H7 (cell line): ENCODE results near the gene ITPKB. TPM values are rescaled to one million over a fixed set of nuclear protein-coding genes. Genes with fewer than 3 reads are reported as not detected.

ENCODE experiments used
- DNase-seq: peaks from one replicate; pipeline ENCODE4 v3.0.0; 2012
- H3K27me3 ChIP-seq: 2 replicates; pipeline ENCODE4 v1.6.0; 2011; ENCODE audit warnings: mild to moderate bottlenecking, low read length; ENCODE audit not compliant: control insufficient read depth, insufficient read depth
- H3K36me3 ChIP-seq: replicated peaks from 2 replicates; pipeline ENCODE4 v1.5.1; 2011; ENCODE audit warnings: low read length; ENCODE audit not compliant: control insufficient read depth, insufficient read depth
- H3K4me3 ChIP-seq: 2 replicates; pipeline ENCODE4 v1.5.1; 2011; ENCODE audit warnings: low read depth, mild to moderate bottlenecking, control low read depth, low read length, moderate library complexity; ENCODE audit not compliant: insufficient read depth
- total RNA-seq: library from RNA; depleted of rRNA; stranded (reverse); fragments of >200 nt; shearing (Covaris generic); gene quantifications from 2 replicates; pipeline ENCODE4 v1.2.3, GENCODE V29; 2014

Gene ITPKB
- total RNA-seq, 1 experiment from 2014 or later: 15.3 TPM

- DNase-seq: no peak
- no peaks in the 10 kb centered on the region for H3K27me3 ChIP-seq
These were observed 41.7 kb downstream of the ITPKB start for GRCh38 chr1:226697151-226697928.

GRCh38 chr1:226696547-226696946 is 42.5 kb downstream of the ITPKB start:
- Histone ChIP-seq H3K4me3 (no peak overlapping the region), H3K36me3 (no peaks in the 10 kb centered on the region), H3K27me3 (no peaks in the 10 kb centered on the region)
- DNase-seq: no peak

More at GRCh38 chr1:226697151-226697928, 41.7 kb downstream of the ITPKB start:
- no peaks in the 10 kb centered on the region for H3K36me3 ChIP-seq
- no peak overlapping the region for H3K4me3 ChIP-seq

DNA sequence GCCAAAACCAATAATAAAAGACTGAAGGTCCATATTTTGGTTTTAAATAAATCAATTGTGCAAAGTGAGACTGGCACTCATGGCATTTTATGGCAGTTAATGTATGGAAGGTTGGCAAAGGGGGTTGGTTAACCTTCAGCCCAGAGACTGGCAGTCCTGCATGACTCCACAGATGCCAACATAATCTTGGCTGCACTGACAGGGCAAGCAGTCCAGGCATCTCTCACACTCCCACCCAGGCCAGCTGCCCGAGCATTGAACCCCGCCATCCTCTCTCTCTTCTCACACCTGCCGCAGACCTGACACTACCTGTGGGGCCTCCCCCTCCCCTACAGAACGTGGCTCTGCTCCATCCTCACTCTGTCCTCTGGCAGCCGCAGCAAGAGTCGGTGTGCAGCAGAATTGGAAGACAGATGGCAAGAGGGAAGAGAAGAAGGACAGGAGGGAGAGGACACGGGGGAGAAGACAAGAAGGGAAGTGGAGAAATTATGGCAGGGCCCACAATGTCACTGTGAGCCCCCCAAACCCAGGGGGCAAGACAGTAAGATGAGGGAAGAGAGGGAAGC is 43.7 kb downstream of the ITPKB start:
- H3K4me3 ChIP-seq: no peak overlapping the region

GRCh38 chr1:226692823-226693222 is 46.3 kb downstream of the ITPKB start:
- Histone ChIP-seq H3K4me3 (no peak overlapping the region), H3K36me3 (no peaks in the 10 kb centered on the region), H3K27me3 (no peaks in the 10 kb centered on the region)
- DNase-seq: no peak

More for the DNA sequence above, 43.7 kb downstream of the ITPKB start:
- DNase-seq: no peak
- Histone ChIP-seq H3K27me3 (no peaks in the 10 kb centered on the region), H3K36me3 (no peaks in the 10 kb centered on the region)

- no peak overlapping the region for H3K4me3 ChIP-seq
- no peaks in the 10 kb centered on the region for H3K36me3 ChIP-seq
- no peaks in the 10 kb centered on the region for H3K27me3 ChIP-seq
- DNase-seq: no peak
These were observed 46.9 kb downstream of the ITPKB start for GRCh38 chr1:226692051-226692792.

GRCh38 chr1:226691247-226691646 is 47.8 kb downstream of the ITPKB start:
- H3K36me3 ChIP-seq: no peaks in the 10 kb centered on the region
- DNase-seq: no peak
- no peak overlapping the region for H3K4me3 ChIP-seq
- no peaks in the 10 kb centered on the region for H3K27me3 ChIP-seq

GRCh38 chr1:226690460-226690982 is 48.6 kb downstream of the ITPKB start:
- DNase-seq: no peak
- Histone ChIP-seq H3K27me3 (no peaks in the 10 kb centered on the region), H3K4me3 (no peak overlapping the region), H3K36me3 (no peaks in the 10 kb centered on the region)

DNA sequence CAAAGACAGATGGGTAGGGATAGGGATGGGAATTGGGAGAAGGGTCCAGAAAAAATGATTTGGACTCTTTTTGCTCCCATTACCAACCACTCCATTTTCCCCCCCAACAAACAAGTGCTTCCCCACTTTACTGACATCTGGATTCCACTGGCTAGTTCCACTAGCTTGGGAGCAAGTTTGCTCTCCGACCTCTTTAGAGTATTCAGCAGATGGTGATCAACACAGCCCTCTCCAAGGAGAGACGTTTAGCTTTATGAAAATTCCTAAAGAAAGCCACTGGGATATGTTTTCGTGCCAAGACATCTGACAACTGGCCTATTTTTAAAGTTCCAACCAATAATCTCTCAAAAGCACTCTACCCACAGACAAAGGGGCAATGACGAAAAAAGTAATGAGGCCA is 50.3 kb downstream of the ITPKB start:
- Histone ChIP-seq H3K36me3 (no peaks in the 10 kb centered on the region), H3K27me3 (no peaks in the 10 kb centered on the region), H3K4me3 (no peak overlapping the region)
- DNase-seq: no peak

- Histone ChIP-seq H3K4me3 (no peak overlapping the region), H3K27me3 (no peaks in the 10 kb centered on the region; the same call in 1 of the 2 replicates), H3K36me3 (no peaks in the 10 kb centered on the region)
- DNase-seq: peak; percentile 65
These were observed 50.9 kb downstream of the ITPKB start for GRCh38 chr1:226688056-226688748.

DNA sequence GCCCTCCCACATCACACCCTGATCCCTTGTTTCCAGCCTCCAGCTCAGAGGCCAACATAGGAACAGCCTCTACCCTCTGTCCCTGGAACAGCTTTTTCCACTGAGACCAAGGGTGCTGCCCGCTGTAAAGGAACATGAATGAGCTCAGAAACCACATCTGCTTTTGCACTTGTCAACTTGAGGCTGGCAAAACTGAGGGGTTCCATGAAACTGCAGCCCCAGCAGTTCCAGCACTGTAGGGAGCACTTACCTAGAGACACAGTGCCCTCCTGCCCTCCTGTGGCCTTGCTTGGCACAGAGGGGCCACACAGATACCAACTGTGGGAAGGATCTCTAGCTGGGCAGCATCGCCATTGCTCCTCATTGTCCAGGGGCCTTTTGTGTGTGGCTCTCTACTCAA is 51.7 kb downstream of the ITPKB start:
- no peak overlapping the region for H3K4me3 ChIP-seq
- peaks cover under 1% of the 10 kb centered on the region for H3K27me3 ChIP-seq
- DNase-seq: no peak
- no peaks in the 10 kb centered on the region for H3K36me3 ChIP-seq

DNA sequence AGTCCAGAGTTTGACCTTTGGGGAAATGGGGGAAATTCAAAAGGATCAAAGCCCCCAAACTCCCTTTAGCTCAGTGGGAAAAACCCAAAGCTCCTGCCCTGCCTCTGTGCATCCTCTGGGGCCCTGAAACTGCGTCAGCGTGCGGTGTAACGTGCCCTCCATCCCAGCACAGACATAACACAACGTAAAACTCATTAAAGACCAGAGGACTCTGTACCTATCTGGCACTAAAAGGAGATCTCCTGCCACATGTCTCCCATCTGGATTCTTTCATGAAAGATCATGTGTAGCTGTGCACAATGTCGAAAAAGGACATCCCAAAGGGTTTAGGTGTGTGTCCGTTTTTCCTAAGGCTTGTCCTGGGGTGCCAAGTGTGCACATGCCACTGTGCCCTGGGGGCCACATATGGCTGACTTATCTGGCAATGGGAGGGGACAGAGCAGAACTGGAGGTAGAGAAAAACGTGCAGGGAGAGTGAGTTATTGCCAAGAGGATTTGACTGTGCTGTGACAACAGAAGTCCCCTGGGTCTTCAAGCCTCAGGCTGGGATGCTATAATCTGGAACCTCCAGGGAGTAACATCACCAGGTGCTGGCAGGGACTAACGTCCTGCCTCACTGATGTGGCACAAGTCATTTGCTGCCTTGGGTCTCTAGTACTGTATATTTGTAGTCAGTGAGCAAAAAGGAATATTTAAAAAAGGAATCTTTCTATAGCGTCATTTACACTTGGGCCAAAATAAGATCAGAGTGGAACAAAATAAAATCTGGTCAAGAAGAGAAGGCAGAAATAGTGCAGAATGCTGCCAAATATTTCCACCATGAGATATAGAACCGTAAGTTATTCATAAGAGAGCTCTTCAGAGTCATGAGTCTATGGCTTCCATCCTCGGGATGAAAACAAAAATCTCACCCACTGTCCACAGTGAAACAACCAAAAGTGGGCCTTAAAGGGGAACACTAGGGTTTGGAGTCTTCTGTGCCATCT is 52.3 kb downstream of the ITPKB start:
- H3K36me3 ChIP-seq: no peaks in the 10 kb centered on the region
- H3K4me3 ChIP-seq: no peak overlapping the region
- DNase-seq: no peak
- H3K27me3 ChIP-seq: peaks cover 5% of the 10 kb centered on the region

GRCh38 chr1:226685196-226685820 is 53.8 kb downstream of the ITPKB start:
- Histone ChIP-seq H3K36me3 (no peaks in the 10 kb centered on the region), H3K27me3 (peaks cover 12% of the 10 kb centered on the region), H3K4me3 (no peak overlapping the region)
- no peak for DNase-seq

DNA sequence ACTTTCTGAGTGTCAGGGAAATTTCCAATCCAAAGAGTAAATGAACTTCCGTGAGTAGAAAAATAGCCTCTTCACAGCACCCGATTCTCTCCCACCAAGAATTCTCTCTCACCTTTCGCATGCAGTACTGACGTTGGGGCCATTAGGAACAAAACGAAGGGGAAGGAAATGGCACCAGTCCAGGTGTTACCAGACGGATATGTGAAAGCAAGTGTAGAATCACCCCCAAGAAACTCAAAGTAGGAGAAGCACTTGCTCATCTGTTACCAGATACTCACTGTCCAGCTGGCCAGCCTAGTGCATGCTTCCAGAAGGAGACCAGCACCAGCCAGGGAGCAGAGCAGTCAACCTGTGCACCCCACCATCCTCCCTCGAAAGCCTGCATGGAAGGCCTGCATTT is 55.1 kb downstream of the ITPKB start:
- H3K4me3 ChIP-seq: no peak overlapping the region
- no peaks in the 10 kb centered on the region for H3K36me3 ChIP-seq
- DNase-seq: no peak
- H3K27me3 ChIP-seq: peaks cover 17% of the 10 kb centered on the region
